Lower leg skin (tissue), 4 donors: Measurements from ENCODE around the gene PRPSAP2. TPM values are rescaled to one million over a fixed set of nuclear protein-coding genes. Genes with fewer than 3 reads are reported as not detected.

Source experiments
- DNase-seq, 2 donors: peaks; one replicate each; pipeline ENCODE4 v3.0.0-alpha.2; 2019; ENCODE audit warnings: low spot score in 2 of 2
- H3K4me3 ChIP-seq: fragments of 200-600 bp; sonication (generic); 2 replicates; pipeline ENCODE4 v1.5.1; 2017; ENCODE audit warnings: mild to moderate bottlenecking, low read depth; ENCODE audit not compliant: poor library complexity, severe bottlenecking
- POLR2A ChIP-seq, 2 donors: fragments of 450-650 bp; IDR thresholded peaks; one replicate each; pipeline ENCODE4 v1.6.1; 2016 to 2017; ENCODE audit warnings: antibody characterized with exemption in 2 of 2, mild to moderate bottlenecking in 1 of 2, moderate library complexity in 1 of 2
- WGBS, 2 donors: methylation state at CpG; one replicate each; pipeline ENCODE4 v1.1.5; 2018; 5-methylcytosine and 5-hydroxymethylcytosine counted together
- intact Hi-C: fragments of 100-400 bp; cut with DNase I; formaldehyde crosslinking; loops from one replicate; pipeline ENCODE4 v1.15.0; 2023; ENCODE audit warnings: low total_unique reads
- total RNA-seq, 4 donors: library from RNA; depleted of rRNA; stranded (reverse); fragments of >200 nt; gene quantifications; one replicate each; pipeline ENCODE4 v1.1.0, GENCODE V29; 2016
- TF ChIP-seq, protein P1 (sequence below), 3 donors: fragments of 450-650 bp; IDR thresholded peaks; one replicate each; pipeline ENCODE4 v1.5.1; 2016; ENCODE audit warnings: antibody characterized with exemption in 3 of 3, mild to moderate bottlenecking in 3 of 3, moderate library complexity in 2 of 3

The PRPSAP2 gene
- total RNA-seq, 4 donors from 2014 or later: 16.3 to 27.3 (median 23.0) TPM

DNA sequence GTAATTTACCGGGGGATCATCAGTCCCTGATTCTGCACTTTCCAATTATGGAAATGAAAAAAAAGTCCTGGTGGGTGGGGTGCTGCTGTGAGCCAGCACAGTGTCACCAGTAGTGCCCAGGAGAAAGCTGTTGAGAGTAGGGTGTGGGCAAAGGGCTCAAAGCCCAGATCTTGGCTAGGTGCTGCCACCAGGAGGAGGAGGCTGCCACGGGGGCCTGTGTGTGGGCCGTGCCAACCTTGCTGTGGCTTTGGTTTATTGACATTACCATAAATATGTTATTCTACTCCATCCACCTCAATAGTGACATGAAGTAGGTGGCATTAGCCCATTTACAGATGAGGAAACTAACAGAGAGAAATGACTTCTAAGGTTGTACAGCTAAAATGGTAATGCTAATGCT, 6.7 kb upstream of the PRPSAP2 start:
- H3K4me3 ChIP-seq: no peak overlapping the region
- DNase-seq: no peak
- WGBS, 2 donors: 53 to 54% methylated on average over 3 of the region's 3 CpGs
- intact Hi-C loops: no loop called here
- TF ChIP-seq POLR2A (IDR thresholded peaks at IDR 0.05): no peak
- TF ChIP-seq, protein P1, sequence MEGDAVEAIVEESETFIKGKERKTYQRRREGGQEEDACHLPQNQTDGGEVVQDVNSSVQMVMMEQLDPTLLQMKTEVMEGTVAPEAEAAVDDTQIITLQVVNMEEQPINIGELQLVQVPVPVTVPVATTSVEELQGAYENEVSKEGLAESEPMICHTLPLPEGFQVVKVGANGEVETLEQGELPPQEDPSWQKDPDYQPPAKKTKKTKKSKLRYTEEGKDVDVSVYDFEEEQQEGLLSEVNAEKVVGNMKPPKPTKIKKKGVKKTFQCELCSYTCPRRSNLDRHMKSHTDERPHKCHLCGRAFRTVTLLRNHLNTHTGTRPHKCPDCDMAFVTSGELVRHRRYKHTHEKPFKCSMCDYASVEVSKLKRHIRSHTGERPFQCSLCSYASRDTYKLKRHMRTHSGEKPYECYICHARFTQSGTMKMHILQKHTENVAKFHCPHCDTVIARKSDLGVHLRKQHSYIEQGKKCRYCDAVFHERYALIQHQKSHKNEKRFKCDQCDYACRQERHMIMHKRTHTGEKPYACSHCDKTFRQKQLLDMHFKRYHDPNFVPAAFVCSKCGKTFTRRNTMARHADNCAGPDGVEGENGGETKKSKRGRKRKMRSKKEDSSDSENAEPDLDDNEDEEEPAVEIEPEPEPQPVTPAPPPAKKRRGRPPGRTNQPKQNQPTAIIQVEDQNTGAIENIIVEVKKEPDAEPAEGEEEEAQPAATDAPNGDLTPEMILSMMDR (IDR thresholded peaks at IDR 0.05): no peak

DNA sequence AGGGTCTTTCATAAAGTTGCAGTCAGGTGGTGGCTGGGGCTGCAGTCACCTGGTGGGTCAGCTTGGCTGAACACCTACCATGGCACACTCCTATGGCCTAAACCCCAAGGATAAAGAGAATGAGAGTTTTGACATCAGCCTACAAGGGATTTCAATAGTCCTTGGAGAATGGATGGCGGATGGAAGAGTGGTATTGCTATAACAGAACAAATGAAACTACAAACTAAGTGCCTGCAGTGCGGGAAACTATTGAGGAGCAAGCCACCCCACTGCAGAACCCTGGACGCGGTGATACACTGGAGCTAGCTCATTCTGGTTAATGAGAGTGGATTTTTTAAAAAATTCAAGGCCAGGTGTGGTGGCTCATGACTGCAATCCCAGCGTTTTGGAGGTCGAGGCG, 3.0 kb upstream of the PRPSAP2 start:
- 87 to 91% methylated on average over 7 of the region's 7 CpGs for WGBS, 2 donors
- H3K4me3 ChIP-seq: no peak overlapping the region
- intact Hi-C loops: no loop called here

DNA sequence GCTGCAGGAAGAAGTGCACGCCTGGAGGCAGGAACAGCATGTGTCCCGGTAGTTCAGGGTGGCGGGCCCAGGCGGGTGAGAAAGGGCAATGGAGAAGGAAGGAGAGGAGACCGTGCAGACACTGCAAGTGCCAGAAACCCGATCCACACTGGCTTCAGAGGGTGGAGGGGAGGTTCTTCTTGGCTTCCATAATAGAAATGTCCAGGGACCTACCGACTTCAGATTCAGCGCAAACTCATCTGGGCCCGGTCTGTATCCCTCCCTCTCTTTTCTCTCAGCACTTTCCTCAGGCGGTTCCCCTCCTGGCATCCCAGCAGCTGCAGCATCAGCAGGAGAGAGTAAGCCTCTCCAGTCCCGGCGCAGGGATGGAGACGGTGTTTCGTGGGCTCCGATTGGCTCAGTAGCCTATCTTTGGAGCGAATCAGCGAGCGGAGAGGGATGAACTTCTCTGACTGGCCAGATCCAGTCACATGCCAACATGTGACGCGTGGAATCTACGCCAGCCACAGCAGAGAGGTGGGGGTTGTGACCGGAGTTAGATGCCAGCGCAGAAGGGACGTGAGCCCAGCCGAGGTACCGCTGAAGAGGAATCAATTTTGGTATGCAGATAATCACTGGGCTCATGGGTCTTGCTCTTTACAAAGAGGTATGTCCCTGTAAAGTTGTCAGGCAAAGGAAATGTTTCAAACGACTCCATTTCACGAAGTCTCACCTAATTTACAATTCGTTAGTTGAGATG, 1.9 kb upstream of the PRPSAP2 start:
- TF ChIP-seq, protein P1 (IDR thresholded peaks at IDR 0.05): no peak
- TF ChIP-seq POLR2A (IDR thresholded peaks at IDR 0.05): peak in 1 of 2 donors; percentile 27
- 0% methylated on average over 29 of the region's 29 CpGs for WGBS, 2 donors
- DNase-seq: peak; percentile 95 to 98
- peak overlapping the region; percentile 17 for H3K4me3 ChIP-seq
- intact Hi-C loops: no loop called here

More for the DNA sequence above, 3.0 kb upstream of the PRPSAP2 start:
- no peak for DNase-seq
- TF ChIP-seq, protein P1 (IDR thresholded peaks at IDR 0.05): no peak
- TF ChIP-seq POLR2A (IDR thresholded peaks at IDR 0.05): no peak

DNA sequence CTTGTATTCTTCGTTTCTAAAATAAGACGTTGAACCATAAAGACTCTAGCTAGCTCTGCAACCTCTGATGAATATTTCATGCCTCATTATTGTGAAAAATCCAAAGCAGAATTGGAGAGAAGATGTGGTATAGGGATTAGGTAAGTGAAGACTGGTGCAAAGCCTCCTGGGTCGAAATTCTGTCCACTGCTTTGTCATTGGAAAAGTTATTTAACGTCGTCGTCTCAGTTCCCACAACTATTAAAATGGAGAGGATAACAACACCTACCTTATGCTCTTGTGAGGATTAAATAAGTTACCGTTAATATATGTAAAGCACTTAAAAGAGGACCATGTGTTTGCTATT, 1.4 kb upstream of the PRPSAP2 start:
- intact Hi-C loops: no loop called here
- no peak for TF ChIP-seq POLR2A (IDR thresholded peaks at IDR 0.05)
- TF ChIP-seq, protein P1 (IDR thresholded peaks at IDR 0.05): no peak
- no peak for DNase-seq
- WGBS, 2 donors: 7 to 8% methylated on average over 7 of the region's 7 CpGs
- peak overlapping the region; percentile 10 for H3K4me3 ChIP-seq

DNA sequence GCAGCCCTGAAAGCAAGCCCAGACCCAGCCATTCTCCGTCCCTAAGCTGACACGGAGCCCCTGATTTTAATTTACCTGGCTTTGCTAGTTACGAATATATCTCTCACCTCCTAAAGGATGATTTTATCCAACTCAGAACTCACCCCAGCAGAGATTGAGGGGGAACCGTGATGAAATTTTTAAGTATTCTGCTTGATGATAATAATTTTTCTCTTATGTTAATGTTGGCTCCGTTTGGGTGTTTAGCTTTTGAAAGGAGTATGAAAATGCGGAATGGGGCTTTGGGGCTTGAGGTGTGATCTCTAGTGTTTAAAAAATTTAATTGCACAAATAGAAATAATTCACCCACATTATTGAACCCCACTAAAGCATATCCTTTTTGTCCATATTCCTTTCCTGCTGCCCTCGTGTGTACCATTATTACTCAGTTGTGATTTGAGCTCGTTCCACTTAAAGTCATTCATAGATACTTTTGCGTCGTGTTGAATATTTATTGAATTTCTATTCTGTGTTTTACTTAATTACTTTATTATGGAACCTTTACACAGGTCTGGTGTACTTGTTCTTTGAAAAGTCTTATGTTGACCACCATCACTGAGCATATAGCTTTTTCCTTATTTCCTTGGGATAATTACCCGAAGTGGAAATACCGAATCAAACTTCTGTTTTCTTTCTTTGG, 775 bp downstream of the PRPSAP2 start:
- WGBS, 2 donors: 11 to 14% methylated on average over 12 of the region's 12 CpGs
- intact Hi-C loops: no loop called here
- TF ChIP-seq POLR2A (IDR thresholded peaks at IDR 0.05): no peak
- TF ChIP-seq, protein P1 (IDR thresholded peaks at IDR 0.05): no peak
- no peak for DNase-seq
- peak overlapping the region; percentile 89 for H3K4me3 ChIP-seq
